Germinal center (tissue), 1 donor: ENCODE data around the gene SORBS1.

ENCODE experiments used
- DNase-seq: peaks from one replicate; pipeline ENCODE4 v3.0.0; 2012; ENCODE audit warnings: mixed read lengths, low spot score

SORBS1 gene

GRCh38 chr10:95435548-95436279 is 125.5 kb downstream of the SORBS1 start:
- DNase-seq: no peak

GRCh38 chr10:95434583-95434982 is 126.6 kb downstream of the SORBS1 start:
- DNase-seq: no peak

DNA sequence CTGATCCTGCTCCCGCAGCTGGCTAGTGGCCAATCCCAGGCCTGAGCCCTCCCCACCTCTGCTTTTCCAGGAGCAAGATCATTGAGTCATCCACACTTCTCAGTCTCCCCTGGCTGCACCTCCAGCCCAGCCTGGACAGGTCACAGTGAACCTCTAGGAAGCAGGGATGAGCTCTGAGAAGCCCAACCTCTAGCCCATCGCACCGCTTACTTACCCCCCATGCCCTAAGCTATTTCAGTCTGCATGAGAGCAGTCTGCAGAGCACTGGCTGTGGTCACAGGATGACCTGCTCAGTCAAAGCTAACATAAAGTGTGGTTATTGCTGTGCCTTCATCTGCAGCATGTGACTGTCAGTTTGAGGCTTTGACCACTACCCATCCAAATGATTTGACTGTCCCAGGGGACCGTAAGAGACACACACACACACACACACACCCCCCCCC is 129.2 kb downstream of the SORBS1 start:
- DNase-seq: no peak

- DNase-seq: peak; percentile 75
These were observed 130.8 kb downstream of the SORBS1 start for GRCh38 chr10:95430231-95430951.

DNA sequence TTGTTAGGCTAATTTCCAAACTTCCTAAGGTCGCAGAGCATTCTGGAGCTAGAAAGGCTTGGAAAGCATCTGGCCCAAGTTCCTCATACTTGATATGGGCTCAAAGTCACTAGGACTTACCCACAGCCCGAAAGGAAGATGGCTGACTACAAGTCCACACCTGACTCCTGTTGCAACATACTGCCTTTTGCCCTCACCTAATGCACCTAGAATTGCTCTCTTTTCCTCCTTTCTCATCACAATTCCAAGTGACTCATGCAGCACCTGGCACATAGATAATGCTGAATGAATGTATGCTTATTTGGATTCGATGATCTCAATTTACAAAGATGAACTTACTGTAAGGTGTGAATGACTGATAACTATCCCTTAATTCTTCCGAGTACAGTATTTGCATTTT is 131.5 kb downstream of the SORBS1 start:
- no peak for DNase-seq

- no peak for DNase-seq
These were observed 132.5 kb downstream of the SORBS1 start for GRCh38 chr10:95428701-95429100.

- DNase-seq: no peak
These were observed 134.7 kb downstream of the SORBS1 start for GRCh38 chr10:95426482-95426881.

GRCh38 chr10:95425592-95426465 is 135.3 kb downstream of the SORBS1 start:
- DNase-seq: no peak

DNA sequence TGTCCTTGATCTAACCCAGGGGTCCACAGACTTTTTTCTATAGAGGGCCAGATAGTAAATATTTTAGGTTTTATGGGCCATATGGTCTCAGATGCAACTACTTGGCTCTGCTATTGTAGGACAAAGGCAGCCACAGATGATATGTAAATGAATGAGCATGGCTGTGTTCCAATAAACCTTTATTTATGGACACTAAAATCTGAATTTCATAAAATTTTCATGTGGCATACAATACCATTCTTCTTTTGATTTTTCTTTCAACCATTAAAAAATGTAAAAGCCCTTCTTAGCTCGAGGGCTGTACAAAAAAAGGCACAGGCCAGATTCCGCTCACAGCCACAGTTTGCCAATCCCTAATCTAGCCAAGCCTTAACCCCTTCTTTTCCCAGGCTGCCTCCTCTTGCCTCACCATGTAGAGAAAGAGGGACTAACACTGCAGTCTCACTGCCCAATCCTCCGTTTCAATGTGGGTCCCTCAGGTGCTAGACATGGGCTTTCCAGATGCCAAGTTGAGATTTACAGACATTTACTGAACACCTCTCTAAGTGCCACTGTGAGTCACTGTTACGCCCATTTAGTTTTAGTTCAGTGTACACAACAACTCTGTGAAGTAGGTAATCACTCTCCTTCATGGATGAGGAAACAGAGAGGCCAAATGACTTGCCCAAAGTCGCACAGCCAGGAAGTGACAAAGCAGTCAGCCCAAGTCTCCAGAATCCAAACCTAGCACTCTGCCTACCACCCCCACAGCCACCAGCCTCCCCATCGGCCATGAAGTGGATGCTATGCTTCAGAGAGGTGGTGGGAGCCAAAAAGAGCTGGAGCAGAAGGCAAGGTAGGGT is 137.8 kb downstream of the SORBS1 start:
- DNase-seq: no peak

DNA sequence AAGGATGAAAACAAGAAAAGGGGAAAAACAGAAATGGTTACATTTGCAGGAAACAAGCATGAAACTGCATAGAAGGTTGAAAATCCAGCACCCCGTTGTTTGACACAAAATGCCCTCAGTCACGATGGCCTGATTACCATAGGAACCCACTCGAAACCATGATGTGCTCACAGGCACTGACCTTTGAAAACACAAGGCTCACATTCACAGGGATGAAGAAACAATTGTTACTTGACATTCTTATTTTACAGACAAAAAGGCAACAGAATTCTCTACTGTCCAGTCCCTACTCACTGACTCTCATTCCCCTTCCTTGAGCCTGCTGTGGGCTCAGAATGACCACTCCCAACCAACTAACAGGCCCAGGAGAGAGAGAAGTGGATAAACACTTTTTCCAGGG is 138.9 kb downstream of the SORBS1 start:
- no peak for DNase-seq

DNA sequence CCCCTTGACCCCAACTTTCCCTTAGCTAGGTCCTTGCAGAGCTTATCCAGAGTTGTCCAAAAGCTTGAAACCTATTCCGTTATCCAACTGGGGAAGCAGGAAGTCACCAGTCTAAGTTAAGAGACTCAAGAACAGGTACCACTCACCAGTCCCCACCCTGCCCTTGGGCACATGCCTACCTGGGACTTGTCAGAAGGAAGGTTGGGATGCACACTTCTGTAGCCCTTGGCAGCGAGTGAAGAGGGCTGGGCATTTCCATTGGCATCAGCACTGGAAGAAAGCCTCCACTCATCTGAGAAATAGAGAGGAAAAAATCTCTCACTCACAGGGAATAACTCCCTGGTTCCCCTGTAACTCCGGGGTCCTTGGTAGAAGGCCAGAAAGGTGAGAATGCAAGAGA is 139.4 kb downstream of the SORBS1 start:
- no peak for DNase-seq

- no peak for DNase-seq
These were observed 141.8 kb downstream of the SORBS1 start for GRCh38 chr10:95419399-95419798.

DNA sequence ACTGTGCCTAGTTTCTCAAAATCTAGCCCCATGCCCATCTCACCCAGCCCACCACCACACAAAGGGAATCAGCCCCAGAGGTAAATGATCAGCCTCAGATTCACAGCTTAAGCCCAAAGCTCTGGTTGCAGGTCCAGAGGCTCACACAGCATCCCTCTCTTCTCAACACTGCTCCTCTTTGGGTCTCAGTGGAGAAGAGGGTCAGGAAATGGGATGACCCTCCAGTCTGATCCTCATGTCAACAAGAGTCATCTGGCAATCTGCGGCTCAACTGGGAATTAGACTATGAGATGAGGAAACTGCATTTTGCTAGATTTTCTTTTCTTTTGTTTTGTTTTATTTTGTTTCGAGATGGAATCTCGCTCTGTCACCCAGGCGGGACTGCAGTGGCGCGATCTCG is 144.2 kb downstream of the SORBS1 start:
- DNase-seq: no peak

DNA sequence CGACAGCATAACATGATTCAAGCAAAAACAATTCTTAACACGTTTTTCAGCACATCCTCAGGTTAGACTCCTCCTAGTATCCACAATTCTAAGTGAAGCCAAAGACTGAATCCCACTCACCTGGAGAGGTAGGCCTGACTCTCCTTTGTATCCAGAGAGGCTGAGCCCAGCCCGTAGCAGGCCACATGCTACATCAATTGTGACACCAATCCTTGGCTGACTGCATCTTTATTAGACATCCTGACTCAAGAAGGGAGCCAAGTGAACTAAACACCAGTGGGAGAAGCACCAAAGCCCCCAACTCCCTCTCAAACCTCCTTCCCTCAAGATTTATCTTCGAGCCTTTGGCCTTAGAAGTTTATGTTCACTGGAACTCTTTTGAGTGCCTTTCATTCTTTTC is 144.9 kb downstream of the SORBS1 start:
- DNase-seq: no peak

- no peak for DNase-seq
These were observed 145.5 kb downstream of the SORBS1 start for GRCh38 chr10:95415621-95416031.

GRCh38 chr10:95414844-95415485 is 146.2 kb downstream of the SORBS1 start:
- DNase-seq: no peak

DNA sequence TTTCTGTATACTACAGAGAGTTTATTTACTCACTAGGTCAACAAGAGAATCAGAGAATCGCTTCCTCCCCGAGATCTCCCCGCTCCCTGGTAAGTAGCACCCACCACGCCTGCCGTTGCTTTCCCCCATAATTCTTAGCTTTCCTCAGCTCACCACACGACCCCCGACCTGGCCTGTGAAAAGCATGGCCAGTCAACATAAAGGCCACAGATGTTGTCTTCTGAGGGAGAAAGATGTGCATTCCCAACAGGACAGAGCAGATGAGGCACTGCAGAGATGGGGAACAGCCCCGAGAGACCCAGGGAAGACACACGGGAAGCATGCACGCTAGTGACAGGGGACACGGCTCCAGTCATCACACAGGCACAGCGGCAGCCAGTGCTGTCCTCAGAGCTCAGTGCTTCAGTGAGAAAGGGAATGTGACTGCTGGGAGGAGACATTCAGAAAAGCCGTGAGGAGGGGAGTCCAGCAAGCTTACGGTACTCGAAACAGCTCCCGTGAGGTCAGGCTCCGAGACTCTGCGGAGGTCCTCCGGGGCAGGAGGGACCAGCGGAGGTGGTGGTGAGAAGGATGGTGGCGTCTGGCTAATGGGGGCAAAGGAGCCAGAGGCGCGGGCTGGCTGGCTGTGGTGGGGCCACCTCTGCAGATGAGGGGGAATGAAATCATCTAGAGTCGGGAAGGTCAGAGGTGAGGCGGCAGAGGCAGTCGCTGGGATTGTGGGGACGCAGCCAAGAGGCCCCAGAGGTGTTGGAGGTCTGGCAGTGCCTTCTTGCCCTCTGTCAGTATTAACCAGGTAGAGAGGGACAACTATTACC is 146.9 kb downstream of the SORBS1 start:
- no peak for DNase-seq

DNA sequence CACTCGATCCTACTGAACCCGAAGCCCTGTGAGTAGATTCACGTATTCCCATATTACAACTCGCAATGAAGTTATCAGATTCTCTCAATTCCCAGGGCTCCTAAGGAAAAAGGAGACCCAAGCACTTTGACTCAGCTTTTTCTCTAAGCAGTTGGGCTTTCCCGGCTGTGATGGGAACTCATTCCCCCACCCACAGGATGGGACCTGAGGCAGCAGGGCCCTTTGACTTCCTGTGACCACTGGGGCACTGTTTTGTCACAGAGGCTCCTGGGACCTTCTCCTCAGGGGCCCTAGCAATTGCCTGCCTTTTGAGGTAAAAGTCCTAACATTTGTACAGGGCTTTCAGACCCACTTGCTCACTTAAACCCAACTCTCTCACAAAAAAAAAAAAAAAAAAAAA is 147.6 kb downstream of the SORBS1 start:
- DNase-seq: no peak

DNA sequence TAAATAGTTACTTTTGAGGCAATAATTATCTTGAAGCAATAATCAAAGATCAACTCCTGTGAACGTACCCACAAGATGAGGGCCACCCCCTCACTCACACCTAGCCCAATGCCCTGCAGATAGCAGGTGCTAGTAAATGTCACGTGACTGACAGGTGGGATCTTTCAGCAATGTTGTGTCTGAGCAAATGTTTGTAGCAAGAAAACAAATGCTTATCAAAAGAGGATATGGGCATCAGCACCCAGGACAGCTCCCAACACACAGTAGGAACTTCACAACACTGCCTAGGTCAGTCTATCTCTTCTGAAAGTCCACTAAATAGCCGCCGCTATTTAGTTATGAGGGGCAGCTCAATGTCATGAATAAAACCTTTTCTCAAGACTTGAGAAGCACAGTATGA is 149.5 kb downstream of the SORBS1 start:
- DNase-seq: no peak
